ENCODE data around the gene CNTNAP3B.
"Not testable (repeated sequence)": the region's sequence is repeated elsewhere in the genome, so short reads cannot be mapped to it uniquely, and the experiment has no call there.

CNTNAP3B gene

DNA sequence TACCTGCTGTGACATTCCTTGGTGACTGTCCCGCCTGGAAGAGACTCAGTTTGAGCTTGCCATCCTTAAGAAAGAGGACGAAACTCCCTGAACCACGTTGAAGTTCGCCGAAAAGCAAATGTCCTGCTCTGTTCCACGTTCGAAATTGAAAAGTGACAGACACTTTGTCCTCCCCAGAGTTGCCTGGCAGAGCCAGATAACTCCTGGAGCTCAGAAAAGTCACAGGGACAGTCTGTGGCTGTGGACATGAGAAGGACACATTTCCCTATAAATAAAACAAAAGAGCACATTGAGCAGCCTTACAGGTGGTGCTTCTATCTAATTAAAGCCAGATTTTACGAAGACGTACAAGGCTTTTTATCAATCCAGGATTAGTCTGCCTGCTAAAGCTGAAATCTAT lies 137.6 kb downstream of the CNTNAP3B start:
- in situ Hi-C loops (cut with MboI; ENCODE audit: low pct_unique_long_range_greater_than_20kb, low sequenced_read_pairs); DNase-seq: not testable (repeated sequence)

DNA sequence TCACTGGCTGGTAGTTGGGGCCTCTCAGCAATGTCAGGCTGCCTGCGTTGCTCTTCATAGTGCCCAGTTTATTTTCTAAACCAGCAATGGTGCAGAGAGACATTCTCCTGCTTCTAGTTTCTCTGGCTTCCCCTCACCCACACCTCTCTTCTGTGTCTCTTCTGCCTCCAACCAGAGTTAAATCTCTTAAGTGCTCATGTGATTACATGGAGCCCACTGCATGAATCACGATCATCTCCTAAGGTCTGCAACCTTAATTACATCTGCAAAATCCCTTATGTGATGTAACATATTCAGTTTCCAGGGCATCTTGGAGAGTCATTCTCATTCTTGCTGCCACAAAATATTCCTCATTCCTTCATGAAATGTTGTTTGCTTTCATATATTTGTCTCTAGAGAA lies 149.0 kb downstream of the CNTNAP3B start:
- in situ Hi-C loops (cut with MboI; ENCODE audit: low pct_unique_long_range_greater_than_20kb, low sequenced_read_pairs); DNase-seq: not testable (repeated sequence)

DNA sequence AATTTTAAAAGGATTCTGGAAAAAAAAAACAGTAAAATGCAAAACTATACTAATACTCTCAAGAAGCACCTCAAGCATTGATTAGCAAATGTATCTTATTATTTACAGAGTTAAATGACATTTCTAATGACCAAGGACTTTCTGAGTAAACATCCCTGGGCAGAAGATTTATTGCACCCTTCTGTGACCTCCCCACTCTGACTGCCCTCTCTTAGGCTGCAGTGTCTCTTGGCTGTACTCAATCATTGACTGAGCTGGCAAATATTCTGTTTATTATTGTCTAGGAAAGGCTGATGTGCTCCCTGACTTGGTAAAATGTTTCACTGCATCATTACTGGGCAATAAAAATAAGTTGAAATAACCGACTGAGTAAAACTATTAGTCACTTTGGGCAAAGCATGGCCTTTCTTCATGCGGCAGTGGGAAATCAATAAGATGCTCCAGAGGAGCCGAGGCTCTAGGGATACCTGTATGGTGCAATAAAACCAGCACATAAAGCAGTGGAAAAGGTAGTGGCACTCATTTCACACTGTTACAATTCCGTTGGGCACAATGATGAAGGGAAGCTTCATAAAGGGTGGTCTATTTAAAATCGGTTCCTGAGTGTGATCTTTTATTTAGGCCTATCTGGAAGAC lies 151.1 kb downstream of the CNTNAP3B start:
- DNase-seq; in situ Hi-C loops (cut with MboI; ENCODE audit: low pct_unique_long_range_greater_than_20kb, low sequenced_read_pairs): not testable (repeated sequence)

- DNase-seq; in situ Hi-C loops (cut with MboI; ENCODE audit: low pct_unique_long_range_greater_than_20kb, low sequenced_read_pairs): not testable (repeated sequence)
These were observed 154.3 kb downstream of the CNTNAP3B start for GRCh38 chr9:41974906-41975305.

DNA sequence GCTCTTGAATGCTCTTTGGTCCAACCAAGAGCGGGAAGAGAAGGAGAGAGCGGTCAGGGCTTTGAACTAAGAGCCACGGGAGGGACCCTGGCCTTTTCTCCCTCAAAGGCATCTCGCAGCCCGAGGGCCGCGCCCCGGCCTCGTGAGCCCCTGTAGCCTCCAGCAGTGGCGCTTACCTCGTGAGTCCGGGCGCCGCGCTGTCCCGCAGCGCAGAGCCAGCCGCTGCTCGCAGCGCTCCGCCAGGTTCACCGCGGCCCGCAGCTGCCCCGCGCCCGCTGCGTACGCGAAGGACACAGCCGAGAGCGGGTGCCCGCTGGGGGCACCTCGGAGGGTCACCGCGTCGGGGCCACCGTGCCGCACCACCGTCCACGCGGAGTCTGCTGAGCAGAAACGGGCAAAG lies 176.2 kb downstream of the CNTNAP3B start:
- in situ Hi-C loops (cut with MboI; ENCODE audit: low pct_unique_long_range_greater_than_20kb, low sequenced_read_pairs), result not testable (repeated sequence)

DNA sequence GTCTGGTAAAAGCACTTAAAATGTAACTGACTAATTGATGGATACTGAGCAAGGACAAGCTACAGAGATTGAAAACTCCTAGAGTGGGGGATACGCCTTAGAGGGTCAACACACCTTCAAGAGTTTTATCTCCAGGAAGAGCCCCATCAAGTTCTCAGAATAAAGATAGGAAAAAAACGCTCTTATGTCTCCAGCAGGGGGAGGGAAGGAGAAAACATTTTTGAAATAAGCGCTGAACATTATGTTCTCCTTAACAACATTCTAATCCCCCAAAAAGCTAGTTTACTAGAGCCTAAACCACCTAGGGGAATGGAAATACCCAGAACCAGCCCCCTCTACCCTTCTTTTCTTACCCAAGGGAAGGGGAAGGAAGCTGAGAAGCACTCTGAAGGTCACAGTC lies 187.5 kb downstream of the CNTNAP3B start:
- in situ Hi-C loops (cut with MboI; ENCODE audit: low pct_unique_long_range_greater_than_20kb, low sequenced_read_pairs), result not testable (repeated sequence)
- peak; percentile 0 for DNase-seq

More for the DNA sequence above, 176.2 kb downstream of the CNTNAP3B start:
- not testable (repeated sequence) for DNase-seq

GRCh38 chr9:41938143-41938542 lies 191.1 kb downstream of the CNTNAP3B start:
- DNase-seq; in situ Hi-C loops (cut with MboI; ENCODE audit: low pct_unique_long_range_greater_than_20kb, low sequenced_read_pairs): not testable (repeated sequence)

- DNase-seq; in situ Hi-C loops (cut with MboI; ENCODE audit: low pct_unique_long_range_greater_than_20kb, low sequenced_read_pairs): not testable (repeated sequence)
These were observed 193.5 kb downstream of the CNTNAP3B start for GRCh38 chr9:41935727-41936126.

GRCh38 chr9:41929172-41929571 lies 200.1 kb downstream of the CNTNAP3B start:
- in situ Hi-C loops (cut with MboI; ENCODE audit: low pct_unique_long_range_greater_than_20kb, low sequenced_read_pairs); DNase-seq: not testable (repeated sequence)

DNA sequence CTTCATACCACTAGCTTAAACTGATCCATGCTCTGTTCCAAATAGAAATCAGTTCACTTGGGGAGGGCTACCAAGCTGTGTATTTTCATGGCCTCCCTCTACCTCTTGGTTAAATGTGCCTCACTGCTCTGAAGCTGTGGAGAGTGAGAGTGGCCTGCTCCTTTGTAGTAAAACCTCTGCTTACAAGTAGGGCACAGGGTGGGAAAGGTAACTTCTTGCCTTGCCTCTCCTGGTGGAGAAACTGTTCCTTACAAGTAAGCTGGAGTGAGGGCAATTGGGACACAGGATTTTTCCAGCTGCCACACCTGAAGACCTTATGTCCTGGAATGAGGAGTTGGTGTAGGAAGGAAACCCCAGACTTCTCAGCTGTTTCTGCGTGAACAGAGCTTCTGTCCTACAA lies 211.9 kb downstream of the CNTNAP3B start:
- DNase-seq; in situ Hi-C loops (cut with MboI; ENCODE audit: low pct_unique_long_range_greater_than_20kb, low sequenced_read_pairs): not testable (repeated sequence)

- in situ Hi-C loops (cut with MboI; ENCODE audit: low pct_unique_long_range_greater_than_20kb, low sequenced_read_pairs); DNase-seq: not testable (repeated sequence)
These were observed 223.7 kb downstream of the CNTNAP3B start for GRCh38 chr9:41905488-41905887.

DNA sequence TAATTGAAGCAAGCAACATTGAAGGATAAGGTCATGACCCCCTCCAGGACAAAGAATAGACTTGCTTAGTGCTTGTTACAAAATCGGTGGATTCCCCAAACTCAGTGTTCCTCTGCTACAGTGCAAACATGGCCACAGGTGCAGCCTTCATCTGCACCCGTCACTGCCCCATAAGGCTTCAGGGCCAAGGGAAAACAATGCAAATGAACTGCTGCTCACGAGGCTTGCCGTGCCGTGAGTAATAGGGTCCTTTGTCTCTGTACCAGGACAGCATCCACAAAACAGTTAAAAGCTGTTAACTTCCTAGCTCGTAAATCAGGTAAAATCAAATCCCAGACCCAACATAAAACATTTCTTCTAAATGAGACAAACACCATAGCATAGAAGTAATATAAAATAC lies 226.5 kb downstream of the CNTNAP3B start:
- in situ Hi-C loops (cut with MboI; ENCODE audit: low pct_unique_long_range_greater_than_20kb, low sequenced_read_pairs); DNase-seq: not testable (repeated sequence)

DNA sequence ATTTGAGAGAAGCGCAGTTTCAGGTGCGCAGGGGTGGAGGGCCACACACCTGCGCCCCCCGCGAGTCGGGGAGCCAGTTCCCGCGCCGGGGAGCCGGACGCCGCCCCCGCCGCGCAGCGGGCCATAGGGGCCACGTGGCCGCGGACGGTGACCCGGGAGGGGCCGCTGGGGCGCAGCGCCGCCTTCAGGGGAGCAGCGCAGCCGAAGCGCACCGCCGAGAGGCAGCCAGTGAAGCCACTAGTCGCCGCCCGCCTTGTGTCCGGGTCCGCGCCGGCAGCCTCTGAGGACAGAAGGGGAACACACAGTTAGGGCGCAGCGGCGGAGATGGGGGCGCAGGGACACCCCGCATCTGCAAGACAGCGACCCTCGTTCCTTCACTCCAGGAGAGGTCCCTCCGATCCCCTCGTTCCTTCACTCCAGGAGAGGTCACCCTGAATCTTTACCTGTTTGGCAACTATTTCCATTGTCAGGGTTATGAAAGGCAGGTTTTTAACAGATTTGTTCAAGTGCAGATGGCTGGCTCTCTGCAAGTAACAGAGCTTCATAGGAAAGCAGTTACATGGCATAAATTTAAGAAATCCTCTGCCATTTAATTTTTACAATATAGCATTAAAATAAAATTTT lies 230.4 kb downstream of the CNTNAP3B start:
- in situ Hi-C loops (cut with MboI; ENCODE audit: low pct_unique_long_range_greater_than_20kb, low sequenced_read_pairs); DNase-seq: not testable (repeated sequence)

GRCh38 chr9:41874557-41874956 lies 254.7 kb downstream of the CNTNAP3B start:
- DNase-seq, result not testable (repeated sequence)

GRCh38 chr9:41855422-41855821 lies 273.8 kb downstream of the CNTNAP3B start:
- DNase-seq; in situ Hi-C loops (cut with MboI; ENCODE audit: low pct_unique_long_range_greater_than_20kb, low sequenced_read_pairs): not testable (repeated sequence)

More at GRCh38 chr9:41874557-41874956, 254.7 kb downstream of the CNTNAP3B start:
- in situ Hi-C loops (cut with MboI; ENCODE audit: low pct_unique_long_range_greater_than_20kb, low sequenced_read_pairs), result not testable (repeated sequence)

DNA sequence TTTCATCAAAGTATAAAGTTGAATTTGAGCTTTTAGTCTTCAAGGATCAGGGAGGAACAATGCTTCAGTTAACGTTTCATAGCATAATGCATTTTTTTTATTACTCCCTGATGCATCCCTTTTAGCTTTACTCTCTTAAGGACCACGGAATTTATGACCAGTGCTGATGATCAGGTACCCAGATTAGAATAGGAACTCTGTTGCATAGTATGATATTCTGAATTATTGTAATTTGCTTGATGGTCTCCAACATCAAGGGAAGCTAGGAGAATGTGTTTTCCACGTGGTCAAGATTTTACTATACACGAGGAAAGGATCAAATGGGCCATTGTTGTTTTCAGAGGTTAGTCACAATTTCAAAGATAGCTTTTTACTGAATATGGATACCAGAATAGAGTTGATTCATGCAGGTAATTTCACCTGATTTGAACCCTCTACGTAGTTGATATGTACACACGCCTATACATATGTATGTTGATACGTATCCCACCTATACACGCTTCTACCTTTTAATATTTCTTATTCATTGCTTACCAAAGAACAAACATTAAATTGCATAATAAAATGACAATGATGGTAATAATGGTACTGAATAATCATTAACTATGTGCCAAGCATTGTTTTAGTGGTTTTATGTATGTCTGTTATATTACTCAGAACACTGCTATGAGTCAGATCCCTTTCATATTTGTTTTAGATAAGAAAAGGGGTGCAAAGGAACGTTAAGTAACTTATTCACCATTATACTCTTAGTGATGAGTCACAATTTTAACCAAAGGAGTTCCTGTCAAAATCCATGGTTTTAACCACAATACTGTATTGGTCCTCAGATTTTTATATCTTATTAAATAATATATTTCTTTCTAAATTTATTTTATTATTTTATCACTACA lies 277.1 kb downstream of the CNTNAP3B start:
- in situ Hi-C loops (cut with MboI; ENCODE audit: low pct_unique_long_range_greater_than_20kb, low sequenced_read_pairs); DNase-seq: not testable (repeated sequence)

GRCh38 chr9:41847829-41848228 lies 281.4 kb downstream of the CNTNAP3B start:
- DNase-seq; in situ Hi-C loops (cut with MboI; ENCODE audit: low pct_unique_long_range_greater_than_20kb, low sequenced_read_pairs): not testable (repeated sequence)
